H9 (cell line): ENCODE data around the gene ADRM1. TPM values are rescaled to one million over a fixed set of nuclear protein-coding genes. Genes with fewer than 3 reads are reported as not detected.

ENCODE experiments used
- DNase-seq: peaks from one replicate; pipeline ENCODE4 v3.0.0-alpha.2; 2017
- H2AFZ ChIP-seq: one replicate; pipeline ENCODE4 v1.6.1; 2013; ENCODE audit warnings: mild to moderate bottlenecking, low read length, control low read depth, moderate library complexity
- H2AK5ac ChIP-seq: 2 replicates; pipeline ENCODE4 v1.6.1; 2013; ENCODE audit warnings: low read length, control low read depth, mixed read lengths; ENCODE audit not compliant: insufficient read length
- H2BK120ac ChIP-seq: one replicate; pipeline ENCODE4 v1.6.1; 2013; ENCODE audit warnings: low read depth, mild to moderate bottlenecking, low read length, control low read depth, inconsistent platforms; ENCODE audit not compliant: poor library complexity, severe bottlenecking
- H2BK12ac ChIP-seq: 2 replicates; pipeline ENCODE4 v1.6.1; 2013; ENCODE audit warnings: low read length, control low read depth, mixed read lengths, low read depth; ENCODE audit not compliant: insufficient read length
- H2BK15ac ChIP-seq: 2 replicates; pipeline ENCODE4 v1.6.1; 2013; ENCODE audit warnings: low read depth, low read length, control low read depth
- H2BK20ac ChIP-seq: one replicate; pipeline ENCODE4 v1.6.1; 2013; ENCODE audit warnings: low read depth, mild to moderate bottlenecking, low read length, control low read depth, inconsistent platforms; ENCODE audit not compliant: poor library complexity, severe bottlenecking
- H2BK5ac ChIP-seq: 2 replicates; pipeline ENCODE4 v1.6.1; 2013; ENCODE audit warnings: low read length, control low read depth, mixed read lengths; ENCODE audit not compliant: insufficient read length
- H3K14ac ChIP-seq: 2 replicates; pipeline ENCODE4 v1.6.1; 2013; ENCODE audit warnings: low read length, control low read depth; ENCODE audit not compliant: insufficient read depth
- H3K18ac ChIP-seq: 2 replicates; pipeline ENCODE4 v1.6.1; 2013; ENCODE audit warnings: low read depth, mild to moderate bottlenecking, mixed read lengths, low read length, control low read depth; ENCODE audit not compliant: insufficient read length
- H3K23ac ChIP-seq: 2 replicates; pipeline ENCODE4 v1.6.1; 2013; ENCODE audit warnings: low read length, control low read depth, mixed read lengths, low read depth; ENCODE audit not compliant: insufficient read length
- H3K23me2 ChIP-seq: 2 replicates; pipeline ENCODE4 v1.6.1; 2013; ENCODE audit warnings: low read depth, mild to moderate bottlenecking, mixed read lengths, low read length, control low read depth; ENCODE audit not compliant: insufficient read length, poor library complexity, severe bottlenecking
- H3K27ac ChIP-seq: 2 replicates; pipeline ENCODE4 v1.5.1; 2013; ENCODE audit warnings: low read length, control low read depth, mixed read lengths, low read depth; ENCODE audit not compliant: insufficient read length
- H3K27me3 ChIP-seq: 2 replicates; pipeline ENCODE4 v1.6.1; 2013; ENCODE audit warnings: low read length, control low read depth, inconsistent platforms; ENCODE audit not compliant: insufficient read depth
- H3K4ac ChIP-seq: 2 replicates; pipeline ENCODE4 v1.6.1; 2013; ENCODE audit warnings: low read depth, mild to moderate bottlenecking, control low read depth, inconsistent platforms, low read length, moderate library complexity
- H3K4me1 ChIP-seq: 2 replicates; pipeline ENCODE4 v1.6.1; 2013; ENCODE audit warnings: low read length, control low read depth, inconsistent platforms; ENCODE audit not compliant: insufficient read depth
- H3K4me2 ChIP-seq: 2 replicates; pipeline ENCODE4 v1.6.1; 2013; ENCODE audit warnings: low read length, control low read depth, mixed read lengths; ENCODE audit not compliant: insufficient read length, insufficient read depth
- H3K56ac ChIP-seq: 2 replicates; pipeline ENCODE4 v1.6.1; 2013; ENCODE audit warnings: low read depth, mild to moderate bottlenecking, mixed read lengths, low read length, control low read depth; ENCODE audit not compliant: insufficient read length
- H3K79me1 ChIP-seq: 2 replicates; pipeline ENCODE4 v1.6.1; 2013; ENCODE audit warnings: low read depth, mild to moderate bottlenecking, moderate library complexity, low read length, control low read depth, inconsistent platforms; ENCODE audit not compliant: insufficient read depth, poor library complexity, severe bottlenecking
- H3K79me2 ChIP-seq: 2 replicates; pipeline ENCODE4 v1.6.1; 2013; ENCODE audit warnings: low read length, control low read depth, inconsistent platforms; ENCODE audit not compliant: insufficient read depth
- H3K9ac ChIP-seq: 2 replicates; pipeline ENCODE4 v1.6.1; 2013; ENCODE audit warnings: low read length, control low read depth, mixed read lengths; ENCODE audit not compliant: insufficient read length; ENCODE audit errors: extremely low read depth
- H3K9me3 ChIP-seq: one replicate; pipeline ENCODE4 v1.6.1; 2013; ENCODE audit warnings: low read depth, low read length, inconsistent platforms; ENCODE audit not compliant: control insufficient read depth
- H3T11ph ChIP-seq: one replicate; pipeline ENCODE4 v1.6.1; 2013; ENCODE audit warnings: mild to moderate bottlenecking, low read length, control low read depth, inconsistent platforms
- H4K20me1 ChIP-seq: one replicate; pipeline ENCODE4 v1.6.1; 2013; ENCODE audit not compliant: control insufficient read depth, insufficient read length, insufficient read depth
- H4K5ac ChIP-seq: 2 replicates; pipeline ENCODE4 v1.6.1; 2013; ENCODE audit warnings: low read depth, mild to moderate bottlenecking, mixed read lengths, low read length, control low read depth; ENCODE audit not compliant: insufficient read length
- H4K8ac ChIP-seq: replicated peaks from 2 replicates; pipeline ENCODE4 v1.6.1; 2013; ENCODE audit warnings: low read length, control low read depth, mixed read lengths, low read depth; ENCODE audit not compliant: insufficient read length
- H4K91ac ChIP-seq: 2 replicates; pipeline ENCODE4 v1.6.1; 2013; ENCODE audit warnings: low read depth, mild to moderate bottlenecking, moderate library complexity, mixed read lengths, low read length, control low read depth; ENCODE audit not compliant: insufficient read length
- H3K27ac Mint-ChIP-seq, 3 experiments: 2 replicates in 2 of 3; 3 replicates in 1 of 3; pipeline ENCODE4 v1.8.0; 2020 to 2021; ENCODE audit warnings: mixed read lengths in 3 of 3, mild to moderate bottlenecking in 1 of 3, moderate library complexity in 1 of 3
- H3K27me3 Mint-ChIP-seq: 2 replicates; pipeline ENCODE4 v1.8.0; 2021; ENCODE audit warnings: low read depth, mild to moderate bottlenecking, moderate library complexity, mixed read lengths
- H3K36me3 Mint-ChIP-seq, 3 experiments: 2 replicates in 2 of 3; 3 replicates in 1 of 3; pipeline ENCODE4 v1.8.0; 2020 to 2021; ENCODE audit warnings: low read depth in 3 of 3, mixed read lengths in 3 of 3; ENCODE audit not compliant: insufficient read depth in 1 of 3
- H3K4me1 Mint-ChIP-seq, 2 experiments: 2 replicates each; pipeline ENCODE4 v1.8.0; 2020; ENCODE audit warnings: mixed read lengths in 2 of 2
- H3K4me3 Mint-ChIP-seq, 2 experiments: 2 replicates in 1 of 2; 3 replicates in 1 of 2; pipeline ENCODE4 v1.8.0; 2020 to 2021; ENCODE audit warnings: mild to moderate bottlenecking in 2 of 2, mixed read lengths in 2 of 2, moderate library complexity in 1 of 2
- H3K9me3 Mint-ChIP-seq, 2 experiments: 2 replicates in 1 of 2; 3 replicates in 1 of 2; pipeline ENCODE4 v1.8.0; 2020; ENCODE audit warnings: mild to moderate bottlenecking in 2 of 2, mixed read lengths in 2 of 2, moderate library complexity in 1 of 2
- CTCF ChIP-seq: fragments of 200-600 bp; sonication (generic); conservative IDR thresholded peaks from 3 replicates; pipeline ENCODE4 v1.8.0; 2021; ENCODE audit warnings: antibody characterized with exemption, mild to moderate bottlenecking
- WGBS: extraction: QIAGEN DNeasy Blood & Tissue Kit; methylation state at CpG from one replicate; pipeline ENCODE4 v1.1.7; 2013; ENCODE audit warnings: missing lambda C conversion rate, low lambda C conversion rate, mixed read lengths; ENCODE audit not compliant: insufficient read length; ENCODE audit errors: extremely low coverage; 5-methylcytosine and 5-hydroxymethylcytosine counted together
- total RNA-seq: library from RNA; stranded (reverse); gene quantifications from 2 replicates; pipeline ENCODE4 v1.2.1, GENCODE V29; 2021

ADRM1 gene
- total RNA-seq, 1 experiment from 2014 or later = 153 TPM

- WGBS = no CpG with 5 or more reads among the region's 29 CpGs
- H3K27me3 ChIP-seq = no peaks in the 10 kb centered on the region
- no peak overlapping the region for H2AFZ ChIP-seq
- H3K9ac ChIP-seq = no peak overlapping the region
- no peak overlapping the region for H2BK5ac ChIP-seq
- peaks cover 4% of the 10 kb centered on the region; the same call in 1 of the 2 replicates for H3K79me2 ChIP-seq
- no peak overlapping the region for H2BK12ac ChIP-seq
- H3K4ac ChIP-seq = no peak overlapping the region; the same call in 1 of the 2 replicates
- no peaks in the 10 kb centered on the region for H4K20me1 ChIP-seq
- H3K18ac ChIP-seq = no peak overlapping the region
- Mint-ChIP-seq H3K36me3 (peaks cover 0 to 20% (median 13%) of the 10 kb centered on the region in 3 experiments; a peak in 5 of 7 replicates), H3K4me1 (peaks cover 15 to 35% of the 10 kb centered on the region in 2 experiments), H3K27ac (peak overlapping the region; percentile 65 to 85 (median 84); a peak in 6 of 7 replicates), H3K9me3 (no peaks in the 10 kb centered on the region), H3K4me3 (no peak overlapping the region; a peak in 1 of 5 replicates), H3K27me3 (no peaks in the 10 kb centered on the region)
- no peak overlapping the region for H3K23ac ChIP-seq
- no peak for TF ChIP-seq CTCF
- no peak overlapping the region for H4K91ac ChIP-seq
- no peak overlapping the region for H2AK5ac ChIP-seq
- DNase-seq = no peak
- no peak overlapping the region for H3T11ph ChIP-seq
- no peak overlapping the region for H3K27ac ChIP-seq
- H3K79me1 ChIP-seq = peaks cover 5% of the 10 kb centered on the region
- no peak overlapping the region for H3K56ac ChIP-seq
- H3K4me1 ChIP-seq = no peaks in the 10 kb centered on the region; the same call in 1 of the 2 replicates
- peaks cover 2% of the 10 kb centered on the region for H3K23me2 ChIP-seq
- H3K14ac ChIP-seq = no peak overlapping the region; the same call in 1 of the 2 replicates
- no peaks in the 10 kb centered on the region for H3K9me3 ChIP-seq
- H2BK120ac ChIP-seq = no peak overlapping the region
- no peak overlapping the region for H4K8ac ChIP-seq
- H3K4me2 ChIP-seq = no peak overlapping the region
- no peak overlapping the region for H2BK15ac ChIP-seq
- H2BK20ac ChIP-seq = no peak overlapping the region
- H4K5ac ChIP-seq = no peak overlapping the region
Observed at GRCh38 chr20:62355878-62356588, 53.2 kb downstream of the ADRM1 start.
